C4-2B (cell line): ENCODE results near the gene PITPNC1.

ENCODE experiments used
- ZFX ChIP-seq: fragments of 450-650 bp; IDR thresholded peaks from 2 replicates; pipeline ENCODE4 v1.6.1; 2017
- TF ChIP-seq, protein P1 (sequence below): fragments of 450-650 bp; conservative IDR thresholded peaks from 2 replicates; pipeline ENCODE4 v1.5.1; 2017; ENCODE audit warnings: mild to moderate bottlenecking

DNA sequence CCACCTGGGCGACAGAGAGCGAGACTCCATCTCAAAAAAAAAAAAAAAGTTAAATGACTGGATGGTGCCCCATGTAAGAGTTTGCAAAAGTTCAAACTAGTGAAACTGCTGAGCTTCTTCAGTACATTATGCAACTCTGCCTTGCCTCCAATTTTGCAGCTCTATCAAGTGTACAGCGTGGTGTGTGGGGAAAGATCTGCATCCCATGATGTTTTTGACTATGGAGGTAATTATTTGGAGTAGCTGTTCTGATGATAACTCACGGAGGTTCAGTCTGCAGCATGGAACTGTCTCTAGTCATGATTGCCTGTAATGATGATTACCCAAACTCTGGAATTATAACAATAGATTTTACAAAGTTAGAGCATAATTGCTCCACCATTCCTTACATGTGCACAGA lies 149.6 kb downstream of the PITPNC1 start:
- TF ChIP-seq, protein P1, sequence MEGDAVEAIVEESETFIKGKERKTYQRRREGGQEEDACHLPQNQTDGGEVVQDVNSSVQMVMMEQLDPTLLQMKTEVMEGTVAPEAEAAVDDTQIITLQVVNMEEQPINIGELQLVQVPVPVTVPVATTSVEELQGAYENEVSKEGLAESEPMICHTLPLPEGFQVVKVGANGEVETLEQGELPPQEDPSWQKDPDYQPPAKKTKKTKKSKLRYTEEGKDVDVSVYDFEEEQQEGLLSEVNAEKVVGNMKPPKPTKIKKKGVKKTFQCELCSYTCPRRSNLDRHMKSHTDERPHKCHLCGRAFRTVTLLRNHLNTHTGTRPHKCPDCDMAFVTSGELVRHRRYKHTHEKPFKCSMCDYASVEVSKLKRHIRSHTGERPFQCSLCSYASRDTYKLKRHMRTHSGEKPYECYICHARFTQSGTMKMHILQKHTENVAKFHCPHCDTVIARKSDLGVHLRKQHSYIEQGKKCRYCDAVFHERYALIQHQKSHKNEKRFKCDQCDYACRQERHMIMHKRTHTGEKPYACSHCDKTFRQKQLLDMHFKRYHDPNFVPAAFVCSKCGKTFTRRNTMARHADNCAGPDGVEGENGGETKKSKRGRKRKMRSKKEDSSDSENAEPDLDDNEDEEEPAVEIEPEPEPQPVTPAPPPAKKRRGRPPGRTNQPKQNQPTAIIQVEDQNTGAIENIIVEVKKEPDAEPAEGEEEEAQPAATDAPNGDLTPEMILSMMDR, result no peak
- no peak for TF ChIP-seq ZFX
